Forelimb muscle (tissue), 1 donor: ENCODE data around the gene LAMP1. TPM values are rescaled to one million over a fixed set of nuclear protein-coding genes. Genes with fewer than 3 reads are reported as not detected.
"Not testable (repeated sequence)": the region's sequence is repeated elsewhere in the genome, so short reads cannot be mapped to it uniquely, and the experiment has no call there.

ENCODE experiments used
- DNase-seq: peaks from one replicate; pipeline ENCODE4 v3.0.0-alpha.2; 2013; ENCODE audit warnings: low read depth
- polyA plus RNA-seq: library from polyadenylated mRNA; unstranded; fragments of 120-200 nt; gene quantifications from one replicate; pipeline ENCODE4 v1.2.1, GENCODE V29; 2013; ENCODE audit not compliant: insufficient read length

The LAMP1 gene
- polyA plus RNA-seq, 1 donor, result 79.0 TPM

DNA sequence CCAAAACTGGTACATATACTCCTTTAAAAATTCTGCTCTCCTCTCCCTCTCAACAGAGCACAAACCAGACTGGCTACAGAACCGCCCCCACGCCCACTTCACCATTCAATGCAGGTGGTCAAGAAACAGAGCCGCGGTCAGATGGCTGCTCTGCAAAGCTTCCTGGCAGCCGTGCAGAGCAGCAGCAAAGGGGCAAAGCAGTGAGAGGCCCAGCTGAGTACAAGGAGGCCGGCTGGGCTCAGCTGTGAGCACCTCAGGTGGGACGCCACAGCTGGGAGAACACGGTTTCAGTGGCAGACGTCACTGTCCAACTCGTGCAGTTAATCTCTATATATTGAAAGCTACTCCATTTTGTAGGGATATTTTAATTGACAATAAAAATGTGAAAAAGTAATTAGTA lies 58.6 kb downstream of the LAMP1 start:
- no peak for DNase-seq

DNA sequence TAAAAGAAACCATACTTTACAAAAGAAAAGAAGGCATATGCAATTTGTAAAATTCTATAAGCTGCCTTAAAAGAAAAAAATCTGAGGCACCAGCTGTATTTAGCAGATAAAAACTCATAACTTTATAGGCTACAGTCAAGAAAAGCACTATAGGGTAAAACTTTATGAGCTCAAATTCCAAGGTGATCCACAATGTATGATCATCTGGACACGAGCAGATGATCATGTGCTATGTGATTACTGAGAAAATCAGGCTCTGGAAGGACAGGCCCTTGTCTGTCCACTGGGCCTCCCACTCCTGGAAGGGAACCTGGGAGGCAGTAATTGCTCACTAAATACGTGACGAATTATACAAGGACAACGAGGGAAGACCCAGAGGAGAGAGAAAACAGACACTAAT lies 59.6 kb downstream of the LAMP1 start:
- DNase-seq, result no peak

DNA sequence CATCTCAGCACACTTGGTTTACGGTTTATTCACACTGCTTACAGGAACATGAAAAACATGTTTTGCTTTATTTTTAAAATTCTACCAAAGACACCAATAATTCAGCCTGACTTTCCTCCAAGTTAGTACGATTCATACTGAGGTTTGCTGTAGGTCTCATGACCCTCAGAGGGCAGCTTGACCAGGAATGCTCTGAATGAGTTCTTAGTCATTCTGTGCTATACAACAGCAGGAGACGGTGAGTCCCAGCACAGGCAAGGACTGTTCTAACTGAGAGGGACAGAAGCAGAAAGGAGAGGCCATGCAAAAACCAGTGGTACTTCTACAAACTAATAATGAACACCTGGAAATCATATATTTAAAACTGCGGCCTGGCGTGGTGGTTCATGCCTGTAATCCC lies 60.5 kb downstream of the LAMP1 start:
- DNase-seq, result no peak

DNA sequence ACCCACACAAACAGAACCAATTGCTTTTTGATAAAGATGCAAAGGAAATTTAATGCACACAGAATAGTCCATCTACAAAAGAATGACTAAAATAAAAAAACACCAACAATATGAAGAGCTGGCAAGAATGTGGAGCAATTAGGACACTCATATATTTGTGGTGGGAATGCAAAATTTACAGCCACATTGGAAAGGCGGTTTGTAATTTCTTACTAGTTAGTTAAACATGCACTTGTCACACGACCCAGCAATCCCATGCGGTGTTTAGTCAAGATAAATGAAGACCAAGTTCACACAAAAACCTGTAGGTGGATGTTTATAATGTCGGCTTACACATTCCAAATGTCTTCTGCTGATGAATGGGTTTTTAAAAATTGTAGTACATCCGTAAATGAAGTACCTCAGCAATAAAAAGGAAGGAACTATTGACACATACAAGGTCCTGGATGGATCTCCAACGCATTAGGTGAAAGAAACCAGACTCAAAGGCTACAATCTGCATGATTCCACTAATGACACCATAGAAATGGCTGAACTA lies 61.7 kb downstream of the LAMP1 start:
- DNase-seq, result no peak

DNA sequence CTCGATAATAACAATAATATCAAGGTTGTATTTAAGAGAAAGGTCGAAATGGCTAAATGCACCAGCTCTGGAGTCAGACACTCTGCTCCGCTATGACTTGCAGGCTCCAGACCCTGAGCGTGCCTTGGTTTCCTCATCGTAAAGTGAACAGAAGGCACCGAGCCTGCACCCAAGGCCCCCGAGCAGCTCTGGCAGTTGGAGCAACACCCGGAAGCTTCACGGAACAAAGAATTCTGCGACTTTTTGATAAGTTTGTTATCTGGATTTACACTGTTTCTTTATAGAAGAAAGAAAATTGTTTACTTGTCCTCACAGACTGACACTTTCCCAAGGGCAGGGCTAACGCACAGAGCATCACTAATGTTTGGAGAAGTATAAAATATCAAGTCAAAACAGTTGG lies 62.5 kb downstream of the LAMP1 start:
- no peak for DNase-seq

DNA sequence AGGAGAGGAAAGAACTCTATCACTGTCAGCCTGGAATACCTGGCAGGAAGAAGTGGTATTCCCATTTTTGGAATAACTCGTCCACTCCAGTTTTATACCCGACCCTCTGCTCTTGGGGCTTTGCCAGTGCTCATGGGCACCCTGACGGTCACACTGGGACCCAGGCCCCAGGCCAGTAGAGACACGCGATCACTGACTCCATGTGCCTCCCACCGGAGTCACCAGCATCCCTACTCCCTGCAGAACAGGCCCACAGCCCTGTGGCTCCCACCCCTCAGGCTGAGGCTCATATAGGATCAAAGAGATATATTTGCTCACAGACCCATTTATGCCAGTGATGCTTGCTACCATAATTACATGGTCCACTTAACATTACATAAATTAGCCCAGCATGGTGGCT lies 63.4 kb downstream of the LAMP1 start:
- DNase-seq, result no peak

DNA sequence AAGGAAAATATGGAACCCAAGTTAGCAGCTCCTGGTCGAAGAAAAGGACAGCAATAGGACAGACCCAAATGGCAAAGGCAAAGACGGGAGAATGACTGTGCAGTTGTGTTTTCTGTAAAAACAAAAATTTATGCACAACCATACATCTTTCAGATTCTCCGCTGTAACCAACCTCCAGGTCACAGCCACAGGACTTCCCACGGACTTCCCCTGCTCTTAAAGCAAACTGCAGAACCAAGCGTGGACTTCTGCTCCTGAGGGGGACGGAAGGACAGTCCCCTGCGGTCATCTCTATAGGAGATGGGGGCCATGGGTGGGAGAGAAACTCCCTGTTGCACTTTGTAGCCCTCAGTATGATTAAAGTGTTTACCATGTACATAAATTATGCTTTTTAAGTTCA lies 64.4 kb downstream of the LAMP1 start:
- no peak for DNase-seq

DNA sequence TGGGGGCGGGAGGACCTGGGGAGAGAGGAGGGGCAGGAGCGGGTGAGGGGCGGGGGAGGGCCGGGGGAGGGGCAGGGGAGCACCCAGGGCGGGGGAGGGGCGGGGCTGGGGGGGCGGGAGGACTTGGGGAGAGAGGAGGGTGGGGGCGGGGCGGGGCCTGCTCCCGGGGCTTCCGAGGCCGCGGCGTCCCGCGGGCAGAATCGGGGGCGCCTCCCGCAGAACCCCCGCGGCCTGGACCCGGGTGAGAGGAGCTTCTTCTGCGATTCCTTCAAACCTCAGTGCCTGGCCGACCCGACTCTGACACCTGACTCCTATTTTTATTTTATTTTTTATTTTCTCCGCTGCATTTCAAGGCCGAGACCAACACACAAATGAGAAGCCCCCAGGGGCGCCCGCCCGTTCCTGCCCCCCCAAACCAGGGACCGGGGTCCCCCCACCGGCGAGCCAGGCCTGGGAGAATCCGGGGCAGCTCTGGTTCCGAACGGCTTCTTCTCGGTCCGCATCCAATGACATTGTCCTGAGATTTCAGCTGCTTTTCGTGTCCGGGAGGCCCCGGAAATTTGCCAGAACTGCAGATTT lies 67.4 kb downstream of the LAMP1 start:
- no peak for DNase-seq

DNA sequence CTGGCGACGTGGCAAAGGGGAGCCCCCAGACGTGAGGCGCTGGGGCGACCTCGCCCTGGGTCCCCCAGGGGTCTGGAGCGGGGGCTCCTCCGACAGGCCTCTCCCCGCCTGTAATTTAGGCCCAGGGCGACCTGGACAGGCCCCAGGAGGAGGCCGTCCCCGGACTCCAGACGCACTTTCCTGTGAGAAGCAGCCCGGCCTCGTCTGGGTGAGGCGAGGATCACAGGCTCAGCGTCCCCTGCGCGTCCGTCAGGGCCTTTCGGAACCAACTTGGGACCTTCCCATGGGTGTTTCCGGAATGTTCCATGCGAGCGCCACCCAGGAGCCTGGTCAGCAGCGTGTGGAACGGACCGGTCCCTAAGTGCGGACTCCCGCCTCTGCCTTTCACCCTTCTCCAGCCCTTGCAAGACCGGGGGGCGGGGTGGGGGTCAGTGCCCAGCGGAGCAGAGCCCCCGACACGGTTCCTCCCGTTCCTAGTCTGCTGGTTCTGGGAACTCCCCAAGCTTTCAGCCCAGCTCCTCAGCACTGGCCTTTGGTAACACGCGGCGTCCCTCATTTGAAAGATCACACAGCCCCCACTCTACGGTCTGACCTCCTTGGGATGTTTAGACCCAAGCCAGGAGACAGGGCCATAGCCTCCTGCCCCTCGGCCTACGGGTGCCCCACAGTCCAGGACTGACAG lies 68.0 kb downstream of the LAMP1 start:
- DNase-seq, result no peak

DNA sequence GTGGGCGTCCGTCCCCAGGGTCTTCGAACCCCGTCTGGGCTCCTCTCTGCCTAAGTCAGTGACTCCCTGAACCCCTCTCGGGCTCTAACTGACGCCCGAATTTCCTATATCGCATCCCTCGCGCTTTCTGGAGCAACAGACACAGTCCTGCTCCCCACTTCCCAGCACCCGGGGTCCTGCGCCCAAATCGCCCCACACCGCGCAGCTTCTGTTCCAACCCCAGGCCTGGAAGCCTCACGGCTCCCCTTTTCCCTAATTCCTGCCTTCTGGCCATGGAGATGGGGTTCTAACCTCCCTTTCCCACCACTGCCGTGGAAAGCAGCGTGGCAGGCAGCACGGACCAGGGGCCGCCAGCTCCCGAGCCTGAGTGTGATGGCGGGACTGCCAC lies 68.5 kb downstream of the LAMP1 start:
- DNase-seq, result no peak

DNA sequence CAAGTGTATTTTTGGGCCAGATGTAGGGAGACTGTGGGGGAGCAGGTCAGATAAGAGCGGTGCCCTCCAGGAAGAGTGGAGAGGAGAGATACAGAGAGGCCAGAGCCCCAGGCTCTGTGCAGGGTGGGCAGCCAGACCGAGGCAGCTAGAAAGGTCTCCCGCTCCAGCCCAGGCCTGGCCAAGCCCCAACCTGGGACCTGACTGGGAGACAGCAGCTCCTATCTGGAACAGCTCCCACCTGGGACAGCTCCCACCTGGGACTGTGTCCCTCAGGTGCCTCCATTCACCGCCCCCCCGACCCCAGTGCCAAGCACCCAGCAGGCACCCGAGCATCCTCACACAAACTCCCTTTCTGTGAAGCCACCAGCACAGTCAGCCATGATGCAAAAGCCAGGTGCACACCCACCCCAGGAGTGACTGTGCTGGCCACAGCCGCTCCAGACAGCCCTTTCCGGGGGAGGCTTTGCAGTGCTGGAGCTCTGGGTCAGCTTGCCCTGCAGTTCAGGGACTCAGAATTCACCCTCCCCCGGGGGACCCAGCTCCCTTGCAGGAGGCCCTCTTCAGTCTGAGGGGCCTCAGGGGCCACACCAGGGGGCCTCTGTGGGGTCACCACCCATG lies 69.0 kb downstream of the LAMP1 start:
- DNase-seq, result no peak

DNA sequence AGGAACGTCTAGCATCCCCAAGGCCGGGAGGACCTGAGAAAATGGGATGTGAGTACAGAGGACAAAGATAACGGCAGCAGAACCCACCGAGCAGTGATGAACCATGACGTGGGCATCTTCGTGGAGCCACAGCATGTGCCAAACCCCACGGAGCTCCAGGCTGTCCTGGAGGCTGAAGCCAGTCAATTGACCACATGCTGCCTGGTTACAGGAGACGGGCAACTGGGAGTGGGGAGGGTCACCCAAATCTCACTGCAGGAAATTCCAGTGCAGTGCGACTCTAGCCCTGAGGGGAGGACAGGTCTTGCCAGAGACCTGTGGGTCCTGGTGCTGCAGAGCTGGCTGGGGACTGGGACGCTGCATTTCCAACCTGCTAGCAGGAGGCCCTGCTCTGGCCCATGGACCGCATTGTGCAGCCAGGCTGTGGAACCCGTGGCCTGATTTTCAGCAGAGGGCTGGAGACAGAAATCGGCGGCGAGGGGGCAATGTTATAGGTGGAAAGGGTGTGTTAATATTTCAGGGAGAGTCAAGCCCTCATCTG lies 70.1 kb downstream of the LAMP1 start:
- DNase-seq, result no peak

DNA sequence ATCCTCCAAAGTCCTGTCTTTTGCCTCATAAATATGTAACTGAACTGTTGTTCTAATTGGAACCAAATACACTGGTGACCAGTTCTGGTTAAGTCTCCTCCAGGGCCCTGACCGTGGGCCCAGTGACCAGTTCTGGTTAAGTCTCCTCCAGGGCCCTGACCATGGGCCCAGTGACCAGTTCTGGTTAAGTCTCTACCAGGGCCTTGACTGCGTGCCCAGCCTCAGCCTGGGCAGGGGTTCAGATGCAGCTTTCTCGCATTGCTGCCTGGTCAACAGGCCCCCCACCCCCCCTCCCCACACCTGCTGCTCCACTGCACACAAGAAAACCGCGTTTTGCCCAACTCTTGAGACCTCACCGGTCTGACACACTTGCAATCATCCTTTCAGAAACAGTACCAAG lies 70.7 kb downstream of the LAMP1 start:
- no peak for DNase-seq

DNA sequence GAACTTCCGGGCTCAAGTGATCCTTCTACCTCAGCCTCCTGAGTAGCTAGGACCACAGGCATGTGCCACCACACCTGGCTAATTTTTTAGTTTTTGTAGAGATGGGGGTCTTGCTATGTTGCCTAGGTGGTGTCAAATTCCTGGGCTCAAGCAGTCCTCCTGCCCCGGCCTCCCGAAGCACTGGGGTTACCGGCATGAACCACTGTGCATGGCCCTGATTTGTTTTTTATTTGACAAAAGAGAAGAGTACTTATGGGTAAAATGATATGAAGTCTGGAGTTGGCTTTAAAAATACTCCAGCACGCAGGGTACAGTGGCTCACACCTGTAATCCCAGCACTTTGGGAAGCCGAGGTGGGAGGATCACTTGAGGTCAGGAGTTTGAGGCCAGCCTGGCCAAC lies 71.3 kb downstream of the LAMP1 start:
- DNase-seq, result not testable (repeated sequence)

DNA sequence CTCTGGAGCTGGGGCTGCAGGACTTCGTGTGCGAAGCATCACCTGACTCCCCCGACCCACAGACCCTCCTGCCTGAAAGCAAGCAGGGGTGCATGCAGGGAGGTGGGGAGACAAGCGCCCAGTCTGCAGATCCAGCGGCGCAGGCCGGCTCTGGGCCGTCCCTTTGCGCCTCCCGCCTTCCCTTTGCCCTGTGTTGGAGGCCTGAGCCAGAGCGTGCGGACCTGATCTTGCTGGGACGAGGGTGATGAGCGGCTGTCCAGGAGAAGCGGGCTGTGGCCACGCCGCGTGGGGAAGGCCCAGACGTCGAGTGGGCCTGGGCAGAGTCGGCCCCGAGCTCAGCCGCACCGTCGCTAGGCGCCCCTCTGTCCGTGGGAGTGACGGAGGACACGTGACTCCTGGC lies 72.2 kb downstream of the LAMP1 start:
- no peak for DNase-seq

DNA sequence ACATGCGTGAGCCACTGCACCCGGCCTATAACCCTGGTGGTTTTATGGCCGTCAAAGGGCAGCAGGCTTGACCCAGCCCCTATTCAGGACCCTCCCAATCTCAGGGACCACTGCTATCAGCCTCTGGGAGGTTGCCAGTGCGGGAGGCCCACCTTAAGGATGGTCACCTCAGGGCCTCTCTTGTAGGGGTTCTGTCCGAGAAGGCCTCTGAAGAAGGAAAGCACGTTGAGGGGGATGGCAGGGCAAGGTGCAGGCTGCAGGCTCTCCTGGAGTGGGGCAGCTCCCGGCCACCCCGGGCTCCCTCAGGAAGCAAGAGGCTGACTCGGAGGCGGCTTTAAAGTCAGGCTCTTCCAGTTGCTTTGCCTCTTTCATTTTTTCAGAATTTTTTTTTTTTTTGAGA lies 72.8 kb downstream of the LAMP1 start:
- DNase-seq, result no peak

DNA sequence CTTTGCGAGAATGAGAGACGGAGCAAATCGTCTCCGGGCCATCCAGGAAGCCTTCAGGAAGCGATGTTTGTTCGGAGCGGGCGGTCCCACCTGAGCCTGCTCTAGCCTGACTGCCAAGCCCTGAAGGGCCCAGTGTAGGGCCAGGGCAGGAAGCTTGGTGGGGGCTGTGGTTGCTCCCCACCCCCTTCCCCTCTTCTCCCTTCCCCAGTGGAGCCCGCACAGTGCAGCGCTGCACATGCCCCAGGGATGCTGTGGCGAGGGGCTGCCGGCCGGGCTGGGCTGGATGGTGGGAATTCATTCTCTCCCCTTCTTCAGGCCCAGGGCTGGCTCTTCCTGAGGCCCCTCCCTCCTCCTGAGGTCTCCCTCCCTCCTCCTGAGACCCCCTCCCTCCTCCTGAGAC lies 74.0 kb downstream of the LAMP1 start:
- no peak for DNase-seq

DNA sequence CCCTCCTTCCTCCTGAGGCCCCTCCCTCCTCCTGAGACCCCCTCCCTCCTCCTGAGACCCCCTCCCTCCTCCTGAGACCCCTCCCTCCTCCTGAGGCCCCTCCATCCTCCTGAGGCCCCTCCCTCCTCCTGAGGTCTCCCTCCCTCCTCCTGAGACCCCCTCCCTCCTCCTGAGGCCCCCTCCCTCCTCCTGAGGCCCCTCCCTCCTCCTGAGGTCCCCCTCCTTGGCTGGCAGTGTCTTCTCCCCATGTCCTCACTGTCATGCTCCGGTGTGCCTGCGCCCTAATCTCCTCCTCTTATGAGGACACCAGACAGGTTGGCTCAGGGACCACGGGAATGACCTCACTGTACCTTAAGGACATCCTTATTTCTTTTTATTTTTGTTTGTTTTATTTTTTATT lies 74.7 kb downstream of the LAMP1 start:
- not testable (repeated sequence) for DNase-seq

Other genes starting within 250 kb of the LAMP1 start
- gene F7, start 191.4 kb upstream of the LAMP1 start, polyA plus RNA-seq, result 1.5 TPM
- 16.9 TPM for gene F10, start 174.4 kb upstream of the LAMP1 start, polyA plus RNA-seq
- not detected for gene PROZ, start 138.6 kb upstream of the LAMP1 start, polyA plus RNA-seq
- gene PCID2, start 88.6 kb upstream of the LAMP1 start, polyA plus RNA-seq, result 39.9 TPM
- gene CUL4A, start 87.6 kb upstream of the LAMP1 start, polyA plus RNA-seq, result 67.8 TPM
- gene GRTP1, start 66.9 kb downstream of the LAMP1 start, polyA plus RNA-seq, result 4.7 TPM
- 295 TPM for gene ADPRHL1, start 156.2 kb downstream of the LAMP1 start, polyA plus RNA-seq
- gene DCUN1D2, start 193.5 kb downstream of the LAMP1 start, polyA plus RNA-seq, result 19.5 TPM